PC-3 (cell line): ENCODE data around the gene SPATA9.

Experiments
- EZH2 ChIP-seq: fragments of 300-600 bp; sonication (generic); IDR thresholded peaks from one replicate; pipeline ENCODE4 v1.6.1; 2017; ENCODE audit warnings: antibody characterized with exemption, mild to moderate bottlenecking, low read length; ENCODE audit not compliant: unreplicated experiment
- TF ChIP-seq, protein P1 (sequence below): fragments of 300-600 bp; sonication (generic); conservative IDR thresholded peaks from 2 replicates; pipeline ENCODE4 v1.5.1; 2017; ENCODE audit warnings: antibody characterized with exemption, low read depth, mild to moderate bottlenecking, low read length

DNA sequence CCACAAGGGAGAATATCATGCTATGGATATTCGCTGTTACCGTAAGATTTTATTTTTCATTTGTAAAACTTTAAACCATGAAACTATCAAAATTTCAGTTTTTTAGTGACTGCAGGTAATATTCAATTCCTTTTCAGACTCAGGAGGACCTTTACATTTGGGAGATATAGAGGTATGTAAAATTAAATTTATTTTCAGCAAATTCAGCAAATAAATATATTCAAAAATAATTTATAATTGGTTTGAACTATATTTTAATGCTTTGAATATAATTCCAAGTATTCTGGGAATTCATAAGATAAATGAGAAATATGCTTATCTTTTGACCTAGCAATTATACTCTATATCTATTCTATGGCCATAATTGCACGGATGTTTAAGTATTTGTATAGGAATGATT, 28.6 kb downstream of the SPATA9 start:
- TF ChIP-seq, protein P1, sequence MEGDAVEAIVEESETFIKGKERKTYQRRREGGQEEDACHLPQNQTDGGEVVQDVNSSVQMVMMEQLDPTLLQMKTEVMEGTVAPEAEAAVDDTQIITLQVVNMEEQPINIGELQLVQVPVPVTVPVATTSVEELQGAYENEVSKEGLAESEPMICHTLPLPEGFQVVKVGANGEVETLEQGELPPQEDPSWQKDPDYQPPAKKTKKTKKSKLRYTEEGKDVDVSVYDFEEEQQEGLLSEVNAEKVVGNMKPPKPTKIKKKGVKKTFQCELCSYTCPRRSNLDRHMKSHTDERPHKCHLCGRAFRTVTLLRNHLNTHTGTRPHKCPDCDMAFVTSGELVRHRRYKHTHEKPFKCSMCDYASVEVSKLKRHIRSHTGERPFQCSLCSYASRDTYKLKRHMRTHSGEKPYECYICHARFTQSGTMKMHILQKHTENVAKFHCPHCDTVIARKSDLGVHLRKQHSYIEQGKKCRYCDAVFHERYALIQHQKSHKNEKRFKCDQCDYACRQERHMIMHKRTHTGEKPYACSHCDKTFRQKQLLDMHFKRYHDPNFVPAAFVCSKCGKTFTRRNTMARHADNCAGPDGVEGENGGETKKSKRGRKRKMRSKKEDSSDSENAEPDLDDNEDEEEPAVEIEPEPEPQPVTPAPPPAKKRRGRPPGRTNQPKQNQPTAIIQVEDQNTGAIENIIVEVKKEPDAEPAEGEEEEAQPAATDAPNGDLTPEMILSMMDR, result no peak
- TF ChIP-seq EZH2, result no peak
